Thoracic aorta (tissue), 2 donors: ENCODE data around the gene FCN3. TPM values are rescaled to one million over a fixed set of nuclear protein-coding genes. Genes with fewer than 3 reads are reported as not detected.

Experiments used
- ATAC-seq: fragments of 150-250 bp; one replicate; pipeline ENCODE4 v1.8.0; 2017; ENCODE audit warnings: low read depth; ENCODE audit not compliant: insufficient number of reproducible peaks, low FRiP score
- DNase-seq: peaks from one replicate; pipeline ENCODE4 v3.0.0-alpha.2; 2020; ENCODE audit warnings: low spot score
- H3K27ac ChIP-seq, 2 donors: fragments of 200-600 bp; sonication (generic); 1 replicate in 1 of 2; 2 replicates in 1 of 2; pipeline ENCODE4 v1.5.1; 2016; ENCODE audit warnings: mild to moderate bottlenecking in 2 of 2, moderate library complexity in 2 of 2
- H3K27me3 ChIP-seq: fragments of 200-600 bp; sonication (generic); replicated peaks from 2 replicates; pipeline ENCODE4 v1.6.0; 2016; ENCODE audit warnings: mild to moderate bottlenecking; ENCODE audit not compliant: insufficient read depth
- H3K36me3 ChIP-seq: fragments of 200-600 bp; sonication (generic); one replicate; pipeline ENCODE4 v1.5.1; 2016
- H3K4me1 ChIP-seq, 2 donors: fragments of 200-600 bp; sonication (generic); 1 replicate in 1 of 2; 2 replicates in 1 of 2; pipeline versions ENCODE4 v1.5.1 to v1.6.0; 2016; ENCODE audit warnings: low read depth in 2 of 2, mild to moderate bottlenecking in 1 of 2; ENCODE audit not compliant: control insufficient read depth in 1 of 2
- H3K4me3 ChIP-seq: fragments of 200-600 bp; sonication (generic); 2 replicates; pipeline ENCODE4 v1.5.1; 2016; ENCODE audit warnings: mild to moderate bottlenecking
- H3K9me3 ChIP-seq: fragments of 200-600 bp; sonication (generic); 2 replicates; pipeline ENCODE4 v1.5.1; 2016
- total RNA-seq, 2 donors: library from RNA; depleted of rRNA; stranded (reverse); fragments of >200 nt; gene quantifications; one replicate each; pipeline versions ENCODE4 v1.1.0 to v1.2.3, GENCODE V29; 2016
- TF ChIP-seq, protein P1 (sequence below): fragments of 200-600 bp; sonication (generic); IDR thresholded peaks from one replicate; pipeline ENCODE4 v1.5.1; 2019; ENCODE audit warnings: antibody characterized with exemption

The FCN3 gene
- total RNA-seq, 2 donors from 2014 or later, result 3.5 to 4.5 TPM

DNA sequence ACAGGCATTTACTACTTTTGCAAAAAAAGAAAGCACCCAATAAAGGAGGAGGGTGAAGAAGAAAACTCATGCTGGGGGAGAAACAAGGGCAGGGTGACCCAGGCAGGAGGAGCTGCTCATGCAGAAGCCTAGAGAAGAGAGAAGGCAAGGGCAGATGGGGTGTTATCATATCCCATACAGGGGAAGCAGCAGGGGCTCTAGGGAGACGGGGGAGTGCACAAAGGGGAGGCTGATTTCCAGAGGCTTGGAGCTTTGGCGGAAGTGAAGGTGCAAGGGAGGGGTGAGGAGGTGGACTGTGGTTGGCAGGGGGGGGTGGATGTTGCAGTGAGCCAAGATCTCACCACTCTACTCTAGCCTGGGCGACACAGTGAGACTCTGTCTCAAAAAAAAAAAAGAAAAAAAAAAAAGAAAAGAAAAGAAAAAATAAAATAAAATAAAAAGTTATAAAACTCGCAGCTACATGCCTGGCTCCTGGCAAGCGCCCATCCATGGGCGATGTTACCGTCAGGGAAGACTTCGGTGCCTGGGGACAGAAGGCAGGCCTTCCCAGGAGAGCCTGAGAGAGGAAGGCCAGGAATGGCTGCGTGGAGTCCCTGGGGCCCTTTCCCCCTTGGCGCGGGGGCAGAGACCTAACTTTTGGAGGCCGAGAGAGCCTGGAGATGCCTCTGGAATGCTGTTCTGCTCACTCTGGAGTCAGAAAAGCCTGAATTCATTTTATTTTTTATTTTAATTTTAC lies 3.3 kb upstream of the FCN3 start:
- Histone ChIP-seq H3K4me1 (no peaks in the 10 kb centered on the region), H3K27ac (no peak overlapping the region), H3K36me3 (no peaks in the 10 kb centered on the region), H3K9me3 (no peaks in the 10 kb centered on the region), H3K27me3 (no peaks in the 10 kb centered on the region), H3K4me3 (no peak overlapping the region)
- no peak for DNase-seq
- TF ChIP-seq, protein P1, sequence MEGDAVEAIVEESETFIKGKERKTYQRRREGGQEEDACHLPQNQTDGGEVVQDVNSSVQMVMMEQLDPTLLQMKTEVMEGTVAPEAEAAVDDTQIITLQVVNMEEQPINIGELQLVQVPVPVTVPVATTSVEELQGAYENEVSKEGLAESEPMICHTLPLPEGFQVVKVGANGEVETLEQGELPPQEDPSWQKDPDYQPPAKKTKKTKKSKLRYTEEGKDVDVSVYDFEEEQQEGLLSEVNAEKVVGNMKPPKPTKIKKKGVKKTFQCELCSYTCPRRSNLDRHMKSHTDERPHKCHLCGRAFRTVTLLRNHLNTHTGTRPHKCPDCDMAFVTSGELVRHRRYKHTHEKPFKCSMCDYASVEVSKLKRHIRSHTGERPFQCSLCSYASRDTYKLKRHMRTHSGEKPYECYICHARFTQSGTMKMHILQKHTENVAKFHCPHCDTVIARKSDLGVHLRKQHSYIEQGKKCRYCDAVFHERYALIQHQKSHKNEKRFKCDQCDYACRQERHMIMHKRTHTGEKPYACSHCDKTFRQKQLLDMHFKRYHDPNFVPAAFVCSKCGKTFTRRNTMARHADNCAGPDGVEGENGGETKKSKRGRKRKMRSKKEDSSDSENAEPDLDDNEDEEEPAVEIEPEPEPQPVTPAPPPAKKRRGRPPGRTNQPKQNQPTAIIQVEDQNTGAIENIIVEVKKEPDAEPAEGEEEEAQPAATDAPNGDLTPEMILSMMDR, result no peak
- no peak for ATAC-seq

DNA sequence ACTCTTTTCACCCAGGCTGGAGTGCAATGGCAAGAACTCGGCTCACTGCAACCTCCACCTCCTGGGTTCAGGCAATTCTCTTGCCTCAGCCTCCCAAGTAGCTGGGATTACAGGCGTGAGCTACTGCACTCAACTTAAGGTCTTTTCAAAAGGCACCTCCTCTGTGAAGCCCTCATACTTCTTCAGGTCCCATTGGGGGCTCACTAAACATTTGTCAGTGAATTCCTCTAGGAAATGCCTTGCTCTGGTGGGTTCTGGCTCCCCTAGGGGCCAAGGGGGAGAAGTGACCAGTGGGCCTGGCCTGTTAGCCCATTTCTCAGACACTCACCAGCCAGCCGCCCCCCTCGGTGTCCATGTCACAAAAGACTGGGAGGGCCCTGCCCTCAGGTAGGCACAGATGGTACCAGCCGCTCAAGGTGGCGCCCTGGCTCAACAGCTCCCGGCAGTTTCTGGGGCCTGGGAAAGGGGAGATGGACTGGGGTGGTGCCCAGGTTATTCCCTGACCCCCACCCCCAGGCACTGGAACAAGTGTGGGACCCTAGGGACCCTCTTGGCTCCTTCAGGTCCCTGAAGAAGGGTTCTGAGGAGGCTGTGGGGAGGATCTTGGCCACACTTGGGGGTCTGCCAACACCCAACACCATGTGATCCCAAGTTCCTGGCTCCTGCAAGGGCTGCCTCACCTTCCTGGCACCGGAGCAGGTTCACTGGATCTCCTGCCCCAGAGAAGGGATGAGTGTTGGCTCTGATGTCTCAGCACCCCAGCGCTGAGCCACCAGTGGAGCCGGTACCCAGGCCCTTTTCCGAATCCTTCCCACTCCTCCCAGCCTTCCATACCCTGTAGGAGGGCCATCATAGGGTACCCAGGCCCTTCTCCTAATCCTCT lies 1.6 kb downstream of the FCN3 start:
- Histone ChIP-seq H3K4me1 (peaks cover 0 to 10% of the 10 kb centered on the region in 2 donors), H3K9me3 (no peaks in the 10 kb centered on the region), H3K27ac (no peak overlapping the region), H3K27me3 (no peaks in the 10 kb centered on the region), H3K4me3 (no peak overlapping the region), H3K36me3 (no peaks in the 10 kb centered on the region)
- no peak for DNase-seq
- TF ChIP-seq, protein P1, result no peak
- no peak for ATAC-seq

DNA sequence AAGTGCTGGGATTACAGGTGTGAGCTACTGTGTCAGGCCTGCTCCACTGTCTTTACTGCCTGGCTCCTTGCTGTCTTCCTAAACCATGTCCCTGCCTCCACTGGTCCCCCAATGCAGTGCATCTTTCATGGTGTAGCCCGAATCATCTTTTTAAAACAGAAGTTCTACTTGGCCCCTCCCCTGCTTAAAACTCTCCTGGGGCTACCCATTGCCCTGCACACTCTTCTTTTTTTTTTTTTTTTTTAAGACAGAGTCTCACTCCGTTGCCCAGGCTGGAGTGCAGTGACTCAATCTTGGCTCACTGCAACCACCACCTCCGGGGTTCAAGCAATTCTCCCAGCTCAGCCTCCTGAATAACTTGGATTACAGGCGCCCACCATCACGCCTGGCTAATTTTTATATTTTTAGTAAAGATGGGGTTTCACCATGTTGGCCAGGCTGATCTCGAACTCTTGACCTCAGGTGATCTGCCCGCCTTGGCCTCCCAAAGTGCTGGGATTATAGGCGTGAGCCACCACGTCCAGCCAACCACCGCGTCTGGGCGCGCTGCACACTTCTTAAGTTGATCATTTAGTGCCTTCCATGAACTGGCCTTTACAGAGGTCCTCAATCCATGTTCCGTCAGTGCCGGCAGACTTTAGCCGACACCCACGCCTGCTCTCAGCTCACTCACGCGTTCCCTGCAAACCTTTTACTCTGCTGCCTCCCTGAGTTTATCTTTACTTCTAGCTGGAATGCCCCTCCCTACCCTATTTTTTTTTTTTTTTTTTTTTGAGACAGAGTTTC lies 2.4 kb downstream of the FCN3 start:
- Histone ChIP-seq H3K27me3 (no peaks in the 10 kb centered on the region), H3K4me1 (peaks cover 7 to 19% of the 10 kb centered on the region in 2 donors), H3K36me3 (no peaks in the 10 kb centered on the region), H3K27ac (no peak overlapping the region), H3K9me3 (no peaks in the 10 kb centered on the region), H3K4me3 (no peak overlapping the region)
- DNase-seq, result no peak
- TF ChIP-seq, protein P1, result no peak
- no peak for ATAC-seq

DNA sequence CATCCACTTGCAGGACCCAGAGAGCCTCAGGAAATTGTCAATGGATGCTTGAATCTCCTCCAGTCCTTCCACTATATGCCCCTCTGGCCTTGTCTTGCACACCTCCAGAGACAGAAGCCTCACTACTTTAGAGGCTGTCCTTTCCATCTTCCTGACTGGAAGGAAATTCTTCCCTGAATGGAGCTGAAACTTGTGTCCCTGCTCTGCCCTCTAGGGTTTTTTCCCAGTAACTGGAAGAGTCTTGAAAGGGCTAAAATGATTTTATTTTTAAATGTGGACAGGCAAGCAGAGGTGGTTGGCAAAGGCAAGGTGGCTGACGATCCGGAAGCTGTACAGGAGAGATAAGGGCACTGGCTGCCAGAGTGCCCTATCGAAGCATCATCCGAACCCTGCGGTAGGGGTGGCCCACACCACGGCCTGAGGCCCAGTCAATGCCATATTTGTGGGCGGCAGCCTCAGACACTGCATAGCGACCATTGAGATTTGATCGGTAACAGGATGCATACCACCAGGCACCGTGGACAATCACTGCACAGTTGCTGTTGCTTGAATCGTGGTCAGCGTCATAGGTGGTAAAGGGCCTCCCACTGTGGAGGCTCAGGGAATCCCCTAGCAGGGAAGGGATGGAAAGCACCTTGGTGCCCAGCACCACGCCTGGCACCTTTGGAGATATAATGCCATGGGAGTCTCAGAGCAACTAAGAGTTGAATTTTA lies 5.6 kb downstream of the FCN3 start:
- DNase-seq, result no peak
- Histone ChIP-seq H3K36me3 (peaks cover 4% of the 10 kb centered on the region), H3K4me3 (no peak overlapping the region), H3K9me3 (no peaks in the 10 kb centered on the region), H3K4me1 (peaks cover 16 to 34% of the 10 kb centered on the region in 2 donors), H3K27me3 (no peaks in the 10 kb centered on the region), H3K27ac (peak overlapping the region in 1 of 2 donors; percentile 99)
- TF ChIP-seq, protein P1, result no peak
- ATAC-seq, result no peak
